Activated T-helper 1 cell treated with anti-CD3 and anti-CD28 coated beads, Interleukin-12 subunit alpha, Interleukin-12 subunit beta, Interleukin-2, Interleukin-4 antibody, amounts not matched to agents 30 ng/mL and 10 ng/mL and 1 ng/mL, durations not matched to agents 14 hours and 24 hours and 36 hours (primary cell): ENCODE data around the gene DMXL1. TPM values are rescaled to one million over a fixed set of nuclear protein-coding genes. Genes with fewer than 3 reads are reported as not detected.

ENCODE experiments used
- total RNA-seq: library from RNA; stranded (reverse); gene quantifications from 2 replicates; pipeline ENCODE4 v1.2.3, GENCODE V29; 2022

Gene DMXL1
- total RNA-seq, 1 donor from 2014 or later, result 28.2 TPM

Other genes with a start within 250 kb of the DMXL1 start
- gene DTWD2, start 82.5 kb upstream of the DMXL1 start, total RNA-seq, result 1.6 and 1.9 TPM in 2 replicates